ENCODE measurements around the gene RSRP1.

Gene RSRP1

GRCh38 chr1:25219661-25220251, 27.5 kb downstream of the RSRP1 start:
- no peak for DNase-seq

- DNase-seq = no peak
Observed at GRCh38 chr1:25217598-25218232, 29.5 kb downstream of the RSRP1 start.

DNA sequence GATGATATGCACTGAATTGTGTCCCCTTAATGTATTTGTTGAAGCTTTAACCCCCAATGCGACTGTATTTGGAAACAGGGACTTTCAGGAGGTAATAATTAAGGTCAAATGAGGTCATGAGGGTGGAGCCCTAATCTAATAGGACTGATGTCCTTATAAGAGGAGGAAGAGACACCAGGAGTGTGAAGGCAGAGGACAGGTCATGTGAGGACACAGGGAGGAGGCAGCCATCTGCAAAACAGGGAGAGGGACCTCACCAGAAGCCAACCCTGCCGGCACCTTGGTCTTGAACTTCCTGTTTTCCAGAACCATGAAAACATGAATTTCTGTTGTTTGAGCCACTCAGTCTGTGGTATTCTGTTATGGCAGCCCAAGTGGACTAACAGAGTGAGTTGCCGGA, 30.2 kb downstream of the RSRP1 start:
- no peak for DNase-seq

GRCh38 chr1:25216123-25216522, 31.1 kb downstream of the RSRP1 start:
- DNase-seq = no peak

DNA sequence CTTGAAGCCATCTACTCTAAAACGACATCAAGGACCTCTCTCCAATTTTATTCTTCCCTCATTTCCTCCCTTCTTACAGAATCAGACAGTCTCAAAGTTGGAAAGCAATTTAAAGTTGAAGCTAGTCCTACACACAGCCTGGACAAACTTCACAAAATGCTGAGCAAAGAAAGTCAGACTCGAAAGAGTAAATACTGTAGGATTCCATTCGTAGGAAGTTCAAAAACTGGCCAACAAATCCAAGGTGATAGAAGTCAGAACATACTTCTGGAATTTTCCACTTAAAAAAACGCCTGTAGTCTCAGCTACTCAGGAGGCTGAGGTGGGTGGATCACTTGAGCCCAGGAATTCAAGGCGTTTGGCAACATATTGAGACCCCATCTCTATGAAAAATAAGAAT, 34.5 kb downstream of the RSRP1 start:
- no peak for DNase-seq

DNA sequence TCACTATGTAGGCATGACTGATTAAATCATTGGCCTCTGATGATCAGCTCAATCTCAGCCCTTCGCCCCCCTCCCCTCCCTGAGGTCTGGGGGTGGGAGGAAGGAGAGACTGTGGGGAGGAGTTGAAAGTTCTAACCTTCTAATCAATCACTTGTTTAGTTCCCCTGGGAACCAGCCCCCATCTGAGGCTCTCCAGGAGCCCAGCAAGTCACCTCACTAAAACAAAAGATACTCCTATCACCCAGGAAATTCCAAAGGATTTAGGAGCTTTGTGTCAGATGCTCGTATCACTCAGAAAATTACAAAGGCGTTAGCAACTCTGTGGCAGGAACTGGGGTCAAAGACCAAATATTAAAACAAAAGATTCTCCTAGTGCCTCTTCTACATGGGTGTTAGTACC, 36.5 kb downstream of the RSRP1 start:
- no peak for DNase-seq

GRCh38 chr1:25209516-25209915, 37.7 kb downstream of the RSRP1 start:
- DNase-seq = no peak

GRCh38 chr1:25208561-25209222, 38.6 kb downstream of the RSRP1 start:
- DNase-seq = no peak

- no peak for DNase-seq
Observed at GRCh38 chr1:25208092-25208491, 39.2 kb downstream of the RSRP1 start.

DNA sequence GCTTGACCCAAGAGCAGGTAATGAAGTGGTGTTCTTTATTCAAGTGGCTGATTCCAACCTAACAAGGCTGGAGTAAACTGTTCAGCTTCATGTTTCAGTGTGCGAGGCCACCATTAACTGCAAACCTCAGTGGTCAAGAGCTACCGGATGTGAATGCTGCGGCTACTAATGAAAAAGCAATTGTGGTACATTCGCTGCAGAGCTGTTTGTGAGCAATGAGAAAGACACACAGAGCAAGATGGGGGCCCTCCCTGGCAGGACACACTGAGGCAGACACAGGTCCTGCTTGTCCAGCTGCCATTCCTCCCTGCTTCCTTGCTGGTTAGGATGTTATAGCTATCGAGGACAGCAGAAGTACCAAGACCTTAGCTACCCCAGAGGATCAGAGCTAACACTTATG, 41.1 kb downstream of the RSRP1 start:
- no peak for DNase-seq

DNA sequence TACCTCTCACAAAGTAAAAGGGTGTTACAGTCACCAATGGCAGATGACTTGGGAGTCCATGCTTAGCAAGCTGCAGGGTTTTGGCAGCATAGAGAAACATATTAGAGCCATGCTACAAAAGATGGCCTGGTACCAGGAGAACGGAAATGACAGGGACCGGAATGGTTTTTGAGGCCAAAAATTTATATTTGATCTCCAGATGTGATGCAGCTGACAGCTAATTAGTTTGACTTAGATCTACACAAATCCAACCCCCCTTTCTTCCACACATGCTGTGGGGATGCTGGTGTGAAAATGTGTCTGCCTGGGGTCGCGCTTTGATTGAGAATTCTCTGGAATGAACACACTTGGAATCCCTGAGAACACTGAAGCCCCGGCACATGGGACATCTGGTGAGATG, 41.5 kb downstream of the RSRP1 start:
- DNase-seq = no peak

- peak in 3 of 51 donors; percentile 3 to 41 (median 15) for DNase-seq
Observed at GRCh38 chr1:25204797-25205480, 42.3 kb downstream of the RSRP1 start.

DNA sequence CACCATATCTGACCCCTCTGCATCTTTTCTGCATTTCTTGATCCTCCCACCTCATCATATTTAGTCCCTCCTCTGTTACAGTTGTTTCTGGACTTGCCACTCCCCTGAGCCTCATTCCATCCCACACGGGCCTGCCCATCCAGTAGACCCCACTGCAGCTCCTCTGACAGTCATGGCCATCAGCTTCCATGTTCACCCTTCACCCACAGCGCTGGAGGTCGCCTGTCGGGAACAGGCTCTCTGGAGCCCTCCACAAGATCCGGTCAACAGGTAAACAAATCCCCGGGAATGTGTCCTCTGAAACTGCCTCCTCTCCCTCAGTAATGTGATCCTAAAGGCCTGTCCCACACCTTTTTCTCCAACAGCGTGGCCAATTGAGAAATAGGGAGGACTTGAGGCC, 46.2 kb downstream of the RSRP1 start:
- DNase-seq = no peak

GRCh38 chr1:25199819-25200620, 47.2 kb downstream of the RSRP1 start:
- DNase-seq = no peak

- DNase-seq = peak in 41 of 51 donors; percentile 5 to 77 (median 51)
Observed at GRCh38 chr1:25198663-25199252, 48.5 kb downstream of the RSRP1 start.

GRCh38 chr1:25197982-25198662, 49.1 kb downstream of the RSRP1 start:
- DNase-seq = peak in 8 of 51 donors; percentile 9 to 37 (median 16)

DNA sequence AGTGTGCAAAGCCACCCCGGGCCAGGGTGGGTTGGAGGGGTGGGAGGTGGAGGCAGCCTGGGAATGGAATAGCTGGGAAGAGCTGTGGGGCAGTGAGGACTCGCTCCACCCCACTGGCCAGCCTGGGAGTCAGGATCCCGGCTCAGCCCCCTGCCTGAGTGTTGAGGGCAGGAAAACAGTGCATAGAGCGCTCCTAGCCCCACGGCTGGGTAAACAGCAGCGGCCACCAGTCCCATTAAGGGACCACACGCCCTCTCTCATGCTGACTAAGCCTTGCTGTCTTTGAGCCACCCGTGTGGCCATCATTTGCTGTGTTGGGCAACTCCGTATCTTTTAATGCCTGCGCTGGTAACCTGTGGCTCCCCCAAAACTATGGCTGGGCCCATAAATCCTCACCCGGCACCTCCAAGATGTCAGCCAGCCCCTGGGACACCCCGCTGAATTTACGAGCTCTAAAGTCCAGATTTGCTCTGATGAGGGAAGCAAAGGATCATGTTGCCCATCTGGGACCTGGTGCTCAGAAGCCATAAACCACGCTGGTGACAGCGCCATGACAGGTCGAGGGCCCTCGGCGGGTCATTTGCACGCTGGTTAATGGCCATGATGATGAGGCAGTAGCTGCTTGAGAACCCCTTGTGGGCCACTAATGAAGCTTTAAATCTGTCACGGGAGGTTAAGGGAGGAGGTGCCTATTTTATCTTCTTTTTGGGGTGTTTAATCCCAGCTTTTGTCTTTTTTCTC, 49.8 kb downstream of the RSRP1 start:
- no peak for DNase-seq

DNA sequence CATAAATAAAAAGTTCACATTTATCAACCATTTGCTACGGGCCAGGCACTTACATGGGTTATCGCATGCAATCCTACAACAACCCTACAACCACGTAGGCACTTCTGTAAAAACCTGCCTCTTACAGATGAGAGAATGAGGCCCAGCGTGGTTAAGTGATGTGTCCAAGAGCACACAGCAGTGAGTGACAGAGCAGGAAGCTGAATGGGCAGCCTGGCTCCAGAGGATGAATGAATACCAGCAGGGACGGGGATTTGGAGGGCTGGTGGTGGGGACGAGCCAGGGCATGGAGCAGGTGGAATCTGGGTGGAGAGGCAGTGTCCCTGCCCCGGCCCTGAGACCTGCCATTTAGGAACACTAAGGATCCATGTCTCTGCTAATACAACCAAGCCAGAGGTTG, 50.4 kb downstream of the RSRP1 start:
- DNase-seq = no peak

DNA sequence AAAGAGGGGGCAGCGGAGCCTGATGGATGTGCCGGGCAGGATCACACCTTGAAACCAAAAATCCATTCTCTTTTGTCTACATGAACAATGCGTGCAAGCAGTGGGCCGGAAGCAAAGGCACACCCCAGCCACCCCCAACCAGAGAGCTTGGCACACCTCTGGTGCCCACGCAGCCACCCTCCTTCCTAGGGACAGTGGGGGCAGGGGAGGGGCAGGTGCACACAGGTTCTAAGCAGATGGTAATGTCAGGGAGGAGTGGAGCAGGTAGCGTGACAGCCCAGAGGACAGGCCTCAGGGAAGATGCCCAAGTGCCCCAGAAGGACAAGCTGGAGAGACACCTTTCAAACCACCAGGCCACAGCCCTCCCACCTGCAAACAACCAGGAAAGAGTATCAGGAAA, 51.4 kb downstream of the RSRP1 start:
- no peak for DNase-seq

DNA sequence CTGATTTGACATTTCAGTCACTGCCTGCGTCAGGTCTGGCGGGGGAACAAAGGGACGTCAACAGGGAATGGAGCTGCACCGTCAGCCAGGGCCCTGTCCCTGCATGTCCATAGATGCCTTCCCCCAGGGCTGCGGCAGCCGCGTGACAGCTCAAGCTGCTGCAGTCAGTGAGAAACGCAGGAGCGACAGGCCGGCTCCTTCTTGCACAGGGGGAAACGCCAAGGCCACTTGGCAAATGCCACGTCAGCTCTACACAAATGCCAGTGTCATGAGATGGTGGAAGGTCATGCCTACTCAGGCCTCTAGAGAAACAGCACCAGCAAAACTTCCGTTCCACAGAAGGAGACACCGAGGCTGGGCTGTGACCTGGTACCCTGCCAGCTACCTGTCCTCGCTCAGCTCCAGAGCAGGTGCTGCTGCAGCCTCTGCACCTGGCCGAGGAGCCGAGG, 52.7 kb downstream of the RSRP1 start:
- DNase-seq = peak in 1 of 51 donors; percentile 2
